ENCODE results near the gene PHLDB3.

The PHLDB3 gene

DNA sequence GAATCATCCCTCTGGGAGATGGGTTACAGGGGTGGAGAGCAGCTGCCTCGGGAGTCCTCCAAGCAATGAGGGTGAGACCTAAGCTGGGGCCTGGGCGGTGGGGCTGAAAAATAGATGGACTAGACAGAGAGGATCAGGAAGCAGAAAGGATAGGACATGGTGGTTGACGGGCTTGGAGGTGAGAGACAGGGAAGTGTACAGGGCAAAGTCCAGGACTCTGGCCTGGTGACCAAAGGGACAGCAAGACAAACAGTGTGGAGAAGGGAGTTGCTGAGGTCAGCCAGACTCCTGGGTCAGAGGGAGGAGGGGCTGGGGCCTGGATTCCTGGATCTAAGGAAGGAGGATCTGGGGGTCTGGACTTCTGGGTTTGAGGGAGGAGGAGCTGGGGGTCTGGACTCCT lies 5.5 kb downstream of the PHLDB3 start:
- no peaks in the 10 kb centered on the region for H3K27me3 ChIP-seq (ENCODE audit: control insufficient read depth in 1 of 2, insufficient read depth in 2 of 2, low read length in 2 of 2)
- no peak overlapping the region for H3K4me3 ChIP-seq (ENCODE audit: low read depth in 1 of 2, low read length in 2 of 2)
- H3K4me1 ChIP-seq (ENCODE audit: control insufficient read depth in 1 of 2, insufficient read depth in 2 of 2, low read length in 2 of 2): peaks cover 12 to 18% of the 10 kb centered on the region in 2 donors
- H3K27ac ChIP-seq (ENCODE audit: low read depth, low read length): no peak overlapping the region
- H3K36me3 ChIP-seq (ENCODE audit: control insufficient read depth in 1 of 2, insufficient read depth in 2 of 2, low read length in 2 of 2): peaks cover 4 to 24% of the 10 kb centered on the region in 2 donors
- H3K9ac ChIP-seq (ENCODE audit: low read depth in 1 of 2, low read length in 2 of 2): no peak overlapping the region
- H3K9me3 ChIP-seq (ENCODE audit: control insufficient read depth in 1 of 2, low read length in 2 of 2): no peaks in the 10 kb centered on the region

DNA sequence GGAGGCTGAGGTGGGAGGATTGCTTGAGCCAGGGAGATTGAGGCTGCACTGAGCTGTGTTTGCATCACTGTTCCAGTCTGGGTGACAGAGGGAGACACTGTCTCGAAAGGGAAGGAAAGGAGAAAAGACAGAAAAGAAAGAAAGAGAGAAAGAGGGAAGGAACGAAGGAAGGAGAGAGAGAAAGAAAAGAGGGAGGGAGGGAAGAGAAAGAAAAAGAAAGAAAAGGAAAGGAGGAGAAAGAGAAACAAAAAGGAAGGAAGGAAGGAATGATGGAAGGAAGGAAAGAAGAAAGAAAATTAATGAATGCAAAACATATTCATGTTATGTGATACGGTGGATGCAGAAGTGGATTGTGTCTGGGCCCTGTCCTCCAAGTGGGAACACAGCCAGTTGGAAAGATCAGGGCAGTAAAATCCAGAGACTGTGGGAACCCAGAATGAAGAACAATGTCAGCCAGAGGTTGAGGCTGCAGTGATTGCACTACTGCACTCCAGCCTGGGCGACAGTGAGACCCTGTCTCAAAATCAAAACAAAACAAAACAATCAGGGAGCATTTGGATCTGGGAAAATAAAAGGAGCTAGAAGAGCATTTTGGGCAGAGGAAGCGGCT lies 6.2 kb downstream of the PHLDB3 start:
- H3K9ac ChIP-seq (ENCODE audit: low read depth in 1 of 2, low read length in 2 of 2): no peak overlapping the region
- no peak overlapping the region for H3K27ac ChIP-seq (ENCODE audit: low read depth, low read length)
- H3K9me3 ChIP-seq (ENCODE audit: control insufficient read depth in 1 of 2, low read length in 2 of 2): no peaks in the 10 kb centered on the region
- H3K4me3 ChIP-seq (ENCODE audit: low read depth in 1 of 2, low read length in 2 of 2): no peak overlapping the region
- no peaks in the 10 kb centered on the region for H3K27me3 ChIP-seq (ENCODE audit: control insufficient read depth in 1 of 2, insufficient read depth in 2 of 2, low read length in 2 of 2)
- H3K4me1 ChIP-seq (ENCODE audit: control insufficient read depth in 1 of 2, insufficient read depth in 2 of 2, low read length in 2 of 2): peaks cover 9 to 17% of the 10 kb centered on the region in 2 donors
- peaks cover 4 to 24% of the 10 kb centered on the region in 2 donors for H3K36me3 ChIP-seq (ENCODE audit: control insufficient read depth in 1 of 2, insufficient read depth in 2 of 2, low read length in 2 of 2)

DNA sequence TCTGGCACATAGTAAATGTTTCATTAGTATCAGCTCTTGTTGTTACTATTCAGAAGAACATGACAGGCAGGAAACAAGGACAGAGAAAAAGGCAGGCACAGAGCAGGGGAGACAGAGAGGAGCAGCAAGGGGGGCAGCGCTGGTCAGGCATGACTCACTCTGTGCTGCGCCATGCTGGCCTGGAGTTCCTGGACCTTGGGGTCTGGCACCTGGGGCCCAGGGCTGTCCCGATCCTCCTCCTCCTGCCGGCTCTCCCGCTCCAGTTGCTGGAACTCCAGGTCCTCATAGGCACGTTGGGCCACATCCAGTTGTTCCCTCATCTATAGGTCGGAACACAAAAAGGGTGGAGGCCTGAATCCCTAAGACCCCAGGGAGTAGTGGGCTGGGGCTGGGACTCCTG lies 7.6 kb downstream of the PHLDB3 start:
- peaks cover 4 to 24% of the 10 kb centered on the region in 2 donors for H3K36me3 ChIP-seq (ENCODE audit: control insufficient read depth in 1 of 2, insufficient read depth in 2 of 2, low read length in 2 of 2)
- no peak overlapping the region for H3K9ac ChIP-seq (ENCODE audit: low read depth in 1 of 2, low read length in 2 of 2)

DNA sequence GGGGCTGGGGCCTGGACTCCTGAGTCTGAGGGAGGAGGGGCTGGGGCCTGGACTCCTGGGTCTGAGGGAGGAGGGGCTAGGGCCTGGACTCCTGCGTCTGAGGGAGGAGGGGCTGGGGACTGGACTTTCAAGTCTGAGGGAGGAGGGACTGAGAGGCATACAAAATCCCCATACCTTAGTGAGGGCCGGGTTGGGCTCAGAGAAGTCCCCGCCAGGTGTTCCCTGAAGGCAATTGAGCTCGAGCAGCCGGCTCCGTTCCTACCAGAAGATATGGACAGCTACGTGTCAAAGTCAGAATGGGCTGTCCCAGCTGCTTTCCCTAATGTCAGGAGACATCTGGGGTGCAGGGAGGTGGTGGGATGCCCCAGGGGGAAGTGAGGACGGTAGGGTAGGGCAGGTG lies 9.5 kb downstream of the PHLDB3 start:
- H3K27ac ChIP-seq (ENCODE audit: low read depth, low read length): no peak overlapping the region

More for the DNA sequence above, 7.6 kb downstream of the PHLDB3 start:
- H3K27me3 ChIP-seq (ENCODE audit: control insufficient read depth in 1 of 2, insufficient read depth in 2 of 2, low read length in 2 of 2): no peaks in the 10 kb centered on the region
- H3K4me1 ChIP-seq (ENCODE audit: control insufficient read depth in 1 of 2, insufficient read depth in 2 of 2, low read length in 2 of 2): peaks cover 0 to 9% of the 10 kb centered on the region in 2 donors
- no peaks in the 10 kb centered on the region for H3K9me3 ChIP-seq (ENCODE audit: control insufficient read depth in 1 of 2, low read length in 2 of 2)
- no peak overlapping the region for H3K27ac ChIP-seq (ENCODE audit: low read depth, low read length)
- H3K4me3 ChIP-seq (ENCODE audit: low read depth in 1 of 2, low read length in 2 of 2): no peak overlapping the region

DNA sequence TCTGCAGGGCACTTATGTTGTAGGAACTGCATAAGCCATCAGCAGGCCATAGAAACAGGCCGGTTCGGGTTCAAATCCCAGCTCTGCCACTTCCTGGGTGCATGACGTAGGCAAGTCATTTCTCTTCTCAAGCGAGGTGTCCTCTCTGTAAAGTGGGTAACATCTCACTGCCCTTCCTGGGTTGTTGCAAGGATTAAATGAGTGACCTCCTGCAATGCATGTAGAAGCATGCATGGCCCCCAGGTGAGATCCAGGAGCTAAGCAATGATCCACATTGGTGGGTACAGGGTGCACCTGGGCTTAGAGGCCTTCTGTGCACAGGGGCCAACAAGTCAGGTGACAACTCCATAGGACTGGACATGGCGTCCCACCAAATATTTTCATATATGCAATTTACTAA lies 13.8 kb downstream of the PHLDB3 start:
- H3K9ac ChIP-seq (ENCODE audit: low read depth in 1 of 2, low read length in 2 of 2): no peak overlapping the region

More for the DNA sequence above, 9.5 kb downstream of the PHLDB3 start:
- Histone ChIP-seq H3K36me3 (ENCODE audit: control insufficient read depth in 1 of 2, insufficient read depth in 2 of 2, low read length in 2 of 2) (peaks cover 4 to 24% of the 10 kb centered on the region in 2 donors), H3K4me1 (ENCODE audit: control insufficient read depth in 1 of 2, insufficient read depth in 2 of 2, low read length in 2 of 2) (peaks cover 0 to 9% of the 10 kb centered on the region in 2 donors), H3K9me3 (ENCODE audit: control insufficient read depth in 1 of 2, low read length in 2 of 2) (no peaks in the 10 kb centered on the region), H3K4me3 (ENCODE audit: low read depth in 1 of 2, low read length in 2 of 2) (no peak overlapping the region), H3K27me3 (ENCODE audit: control insufficient read depth in 1 of 2, insufficient read depth in 2 of 2, low read length in 2 of 2) (no peaks in the 10 kb centered on the region), H3K9ac (ENCODE audit: low read depth in 1 of 2, low read length in 2 of 2) (no peak overlapping the region)

DNA sequence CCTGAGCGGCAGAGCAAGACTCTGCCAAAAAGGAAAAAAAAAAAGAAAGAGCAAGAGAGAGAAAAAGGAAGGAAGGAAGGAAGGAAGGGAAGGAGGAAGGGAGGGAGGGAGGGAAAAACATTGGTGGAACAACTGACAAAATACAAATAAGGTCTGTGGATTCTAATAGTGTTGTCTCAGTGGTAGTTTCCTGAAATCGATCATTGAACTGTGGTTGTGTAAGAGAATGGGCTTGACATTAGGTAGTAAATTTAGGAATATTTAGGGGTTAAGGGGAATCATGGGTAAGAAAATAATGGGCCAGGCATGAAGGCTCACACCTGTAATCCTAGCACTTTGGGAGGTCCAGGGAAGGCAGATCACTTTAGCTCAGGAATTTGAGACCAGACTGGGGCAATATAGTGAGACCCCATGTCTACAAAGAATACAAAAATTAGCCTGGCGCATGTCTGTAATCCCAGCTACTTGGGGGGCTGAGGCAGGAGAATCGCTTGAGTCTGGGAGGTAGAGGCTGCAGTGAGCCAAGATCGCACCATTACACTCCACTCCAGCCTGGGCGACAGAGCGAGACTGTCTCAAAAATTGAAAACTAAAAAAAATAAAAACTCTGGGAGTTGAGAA lies 14.5 kb downstream of the PHLDB3 start:
- no peak overlapping the region for H3K9ac ChIP-seq (ENCODE audit: low read depth in 1 of 2, low read length in 2 of 2)
- no peak overlapping the region for H3K4me3 ChIP-seq (ENCODE audit: low read depth in 1 of 2, low read length in 2 of 2)
- no peaks in the 10 kb centered on the region for H3K9me3 ChIP-seq (ENCODE audit: control insufficient read depth in 1 of 2, low read length in 2 of 2)
- H3K4me1 ChIP-seq (ENCODE audit: control insufficient read depth in 1 of 2, insufficient read depth in 2 of 2, low read length in 2 of 2): no peaks in the 10 kb centered on the region
- peaks cover 0 to 4% of the 10 kb centered on the region in 2 donors for H3K36me3 ChIP-seq (ENCODE audit: control insufficient read depth in 1 of 2, insufficient read depth in 2 of 2, low read length in 2 of 2)
- no peaks in the 10 kb centered on the region for H3K27me3 ChIP-seq (ENCODE audit: control insufficient read depth in 1 of 2, insufficient read depth in 2 of 2, low read length in 2 of 2)
- no peak overlapping the region for H3K27ac ChIP-seq (ENCODE audit: low read depth, low read length)

More for the DNA sequence above, 13.8 kb downstream of the PHLDB3 start:
- no peaks in the 10 kb centered on the region for H3K4me1 ChIP-seq (ENCODE audit: control insufficient read depth in 1 of 2, insufficient read depth in 2 of 2, low read length in 2 of 2)
- peaks cover 0 to 9% of the 10 kb centered on the region in 2 donors for H3K36me3 ChIP-seq (ENCODE audit: control insufficient read depth in 1 of 2, insufficient read depth in 2 of 2, low read length in 2 of 2)
- no peak overlapping the region for H3K27ac ChIP-seq (ENCODE audit: low read depth, low read length)
- no peaks in the 10 kb centered on the region for H3K9me3 ChIP-seq (ENCODE audit: control insufficient read depth in 1 of 2, low read length in 2 of 2)
- H3K27me3 ChIP-seq (ENCODE audit: control insufficient read depth in 1 of 2, insufficient read depth in 2 of 2, low read length in 2 of 2): no peaks in the 10 kb centered on the region
- H3K4me3 ChIP-seq (ENCODE audit: low read depth in 1 of 2, low read length in 2 of 2): no peak overlapping the region

DNA sequence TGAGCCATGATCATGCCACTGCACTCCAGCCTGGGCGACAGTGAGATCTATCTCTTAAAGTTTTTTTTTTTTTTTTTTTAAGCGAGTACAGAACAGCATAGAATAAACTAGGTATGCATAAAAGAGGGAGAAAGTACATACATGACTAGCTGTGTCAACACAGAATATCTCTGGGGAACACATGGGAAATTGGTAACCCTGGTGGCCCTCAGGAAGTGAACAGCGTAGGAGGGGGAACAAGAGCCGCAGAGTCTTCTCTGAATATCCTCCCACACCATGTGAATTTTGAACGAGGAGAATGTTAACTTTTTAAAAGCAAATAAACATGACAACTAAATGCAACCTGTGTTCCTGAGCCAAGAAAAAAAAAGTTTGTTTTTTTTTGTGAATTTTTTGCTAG lies 15.2 kb downstream of the PHLDB3 start:
- no peaks in the 10 kb centered on the region for H3K27me3 ChIP-seq (ENCODE audit: control insufficient read depth in 1 of 2, insufficient read depth in 2 of 2, low read length in 2 of 2)
- no peak overlapping the region for H3K4me3 ChIP-seq (ENCODE audit: low read depth in 1 of 2, low read length in 2 of 2)
- H3K4me1 ChIP-seq (ENCODE audit: control insufficient read depth in 1 of 2, insufficient read depth in 2 of 2, low read length in 2 of 2): no peaks in the 10 kb centered on the region
- no peaks in the 10 kb centered on the region for H3K36me3 ChIP-seq (ENCODE audit: control insufficient read depth in 1 of 2, insufficient read depth in 2 of 2, low read length in 2 of 2)
- H3K27ac ChIP-seq (ENCODE audit: low read depth, low read length): no peak overlapping the region
- no peak overlapping the region for H3K9ac ChIP-seq (ENCODE audit: low read depth in 1 of 2, low read length in 2 of 2)
- no peaks in the 10 kb centered on the region for H3K9me3 ChIP-seq (ENCODE audit: control insufficient read depth in 1 of 2, low read length in 2 of 2)

DNA sequence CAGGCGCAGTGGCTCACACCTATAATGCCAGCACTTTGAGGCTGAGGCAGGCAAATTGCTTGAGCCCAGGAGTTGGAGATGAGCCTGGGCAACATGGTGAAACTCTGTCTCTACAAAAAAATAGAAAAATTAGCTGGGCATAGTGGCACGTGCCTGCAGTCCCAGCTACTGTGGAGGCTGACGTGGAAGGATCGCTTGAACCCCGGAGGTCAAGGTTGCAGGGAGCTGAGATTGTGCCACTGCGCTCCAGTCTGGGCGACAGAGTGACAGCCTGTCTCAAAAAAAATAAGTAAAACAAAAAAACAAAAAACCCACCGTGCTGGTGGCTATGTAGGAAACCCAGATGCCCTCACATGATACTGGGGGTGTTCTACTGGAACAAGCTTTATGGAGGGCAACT lies 16.4 kb downstream of the PHLDB3 start:
- Histone ChIP-seq H3K9me3 (ENCODE audit: control insufficient read depth in 1 of 2, low read length in 2 of 2) (no peaks in the 10 kb centered on the region), H3K4me3 (ENCODE audit: low read depth in 1 of 2, low read length in 2 of 2) (no peak overlapping the region), H3K27ac (ENCODE audit: low read depth, low read length) (no peak overlapping the region), H3K9ac (ENCODE audit: low read depth in 1 of 2, low read length in 2 of 2) (no peak overlapping the region), H3K4me1 (ENCODE audit: control insufficient read depth in 1 of 2, insufficient read depth in 2 of 2, low read length in 2 of 2) (no peaks in the 10 kb centered on the region), H3K27me3 (ENCODE audit: control insufficient read depth in 1 of 2, insufficient read depth in 2 of 2, low read length in 2 of 2) (no peaks in the 10 kb centered on the region), H3K36me3 (ENCODE audit: control insufficient read depth in 1 of 2, insufficient read depth in 2 of 2, low read length in 2 of 2) (peaks cover 0 to 5% of the 10 kb centered on the region in 2 donors)

DNA sequence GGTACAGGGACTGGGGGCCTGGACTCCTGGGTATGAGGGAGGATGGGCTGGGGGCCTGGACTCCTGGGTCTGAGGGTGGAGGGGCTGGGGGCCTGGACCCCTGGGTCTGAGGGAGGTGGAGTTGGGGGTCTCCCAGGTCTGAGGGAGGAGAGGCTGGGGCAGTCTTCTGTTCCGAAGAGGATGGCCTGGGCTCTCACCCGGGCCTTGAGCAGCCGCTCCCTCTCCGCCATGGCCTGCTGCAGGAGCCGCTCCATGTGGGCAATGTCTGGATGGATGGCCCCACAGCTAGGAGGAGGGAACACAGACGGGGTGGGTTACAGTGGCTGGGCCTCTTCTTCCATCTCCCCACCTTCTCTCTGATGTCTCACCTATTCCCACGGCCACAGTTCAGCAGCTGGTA lies 18.1 kb downstream of the PHLDB3 start:
- no peaks in the 10 kb centered on the region for H3K4me1 ChIP-seq (ENCODE audit: control insufficient read depth in 1 of 2, insufficient read depth in 2 of 2, low read length in 2 of 2)
- no peaks in the 10 kb centered on the region for H3K27me3 ChIP-seq (ENCODE audit: control insufficient read depth in 1 of 2, insufficient read depth in 2 of 2, low read length in 2 of 2)
- no peaks in the 10 kb centered on the region for H3K9me3 ChIP-seq (ENCODE audit: control insufficient read depth in 1 of 2, low read length in 2 of 2)
- H3K4me3 ChIP-seq (ENCODE audit: low read depth in 1 of 2, low read length in 2 of 2): no peak overlapping the region
- peaks cover 0 to 5% of the 10 kb centered on the region in 2 donors for H3K36me3 ChIP-seq (ENCODE audit: control insufficient read depth in 1 of 2, insufficient read depth in 2 of 2, low read length in 2 of 2)
- H3K9ac ChIP-seq (ENCODE audit: low read depth in 1 of 2, low read length in 2 of 2): no peak overlapping the region
- H3K27ac ChIP-seq (ENCODE audit: low read depth, low read length): no peak overlapping the region

DNA sequence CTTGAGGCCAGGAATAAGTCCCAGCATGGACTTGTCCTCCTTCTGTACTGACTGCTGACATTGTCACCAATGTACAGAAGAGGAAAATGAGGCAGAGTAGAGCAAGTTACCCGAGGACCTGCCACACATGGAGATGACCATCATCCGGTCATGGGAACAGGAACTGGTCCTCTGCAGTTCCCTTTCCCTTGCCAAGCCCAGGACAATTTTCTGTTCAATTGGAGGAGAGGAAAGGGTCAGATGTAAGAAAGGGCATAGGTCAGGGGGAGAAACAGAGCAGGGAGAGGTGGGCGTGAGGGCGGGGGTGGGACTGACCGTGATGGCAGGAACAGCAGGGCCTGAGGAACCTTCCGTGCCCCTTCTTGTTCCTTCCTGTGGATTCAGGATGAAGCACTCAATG lies 18.6 kb downstream of the PHLDB3 start:
- no peaks in the 10 kb centered on the region for H3K9me3 ChIP-seq (ENCODE audit: control insufficient read depth in 1 of 2, low read length in 2 of 2)
- no peak overlapping the region for H3K27ac ChIP-seq (ENCODE audit: low read depth, low read length)
- H3K36me3 ChIP-seq (ENCODE audit: control insufficient read depth in 1 of 2, insufficient read depth in 2 of 2, low read length in 2 of 2): peaks cover under 1 to 7% of the 10 kb centered on the region in 2 donors
- H3K4me3 ChIP-seq (ENCODE audit: low read depth in 1 of 2, low read length in 2 of 2): no peak overlapping the region
- no peaks in the 10 kb centered on the region for H3K4me1 ChIP-seq (ENCODE audit: control insufficient read depth in 1 of 2, insufficient read depth in 2 of 2, low read length in 2 of 2)
- no peak overlapping the region for H3K9ac ChIP-seq (ENCODE audit: low read depth in 1 of 2, low read length in 2 of 2)
- H3K27me3 ChIP-seq (ENCODE audit: control insufficient read depth in 1 of 2, insufficient read depth in 2 of 2, low read length in 2 of 2): no peaks in the 10 kb centered on the region
